HG03103 (cell line): ENCODE data around the gene MAGEA8.
"Not testable (repeated sequence)": the region's sequence is repeated elsewhere in the genome, so short reads cannot be mapped to it uniquely, and the experiment has no call there.

Experiments
- ATAC-seq: cut with Tn5 transposase; IDR thresholded peaks from one replicate; pipeline ENCODE4 v1.9.1; 2021; ENCODE audit warnings: low read depth; ENCODE audit not compliant: unreplicated experiment

The MAGEA8 gene

GRCh38 chrX:149881081-149881711 lies at the start of gene MAGEA8:
TSS of gene MAGEA8 (plus strand) at chrX:149881183. CDS start at chrX:149884273, 3,090 bp downstream.
- ATAC-seq: no peak

- ATAC-seq: no peak
These were observed 49.5 kb upstream of the MAGEA8 start for GRCh38 chrX:149831473-149831872.

- not testable (repeated sequence) for ATAC-seq
These were observed 44.3 kb upstream of the MAGEA8 start for GRCh38 chrX:149836728-149837127.

- no peak for ATAC-seq
These were observed 43.8 kb upstream of the MAGEA8 start for GRCh38 chrX:149837167-149837566.

GRCh38 chrX:149837639-149838038 lies 43.3 kb upstream of the MAGEA8 start:
- no peak for ATAC-seq

- no peak for ATAC-seq
These were observed 39.1 kb upstream of the MAGEA8 start for GRCh38 chrX:149841929-149842328.

- no peak for ATAC-seq
These were observed 35.6 kb upstream of the MAGEA8 start for GRCh38 chrX:149845385-149845784.

- no peak for ATAC-seq
These were observed 34.2 kb upstream of the MAGEA8 start for GRCh38 chrX:149846789-149847188.

GRCh38 chrX:149848855-149849254 lies 32.1 kb upstream of the MAGEA8 start:
- no peak for ATAC-seq

- ATAC-seq: no peak
These were observed 31.2 kb upstream of the MAGEA8 start for GRCh38 chrX:149849787-149850186.

- no peak for ATAC-seq
These were observed 29.1 kb upstream of the MAGEA8 start for GRCh38 chrX:149851864-149852263.

GRCh38 chrX:149853925-149854324 lies 27.1 kb upstream of the MAGEA8 start:
- ATAC-seq: no peak

GRCh38 chrX:149858592-149858991 lies 22.4 kb upstream of the MAGEA8 start:
- ATAC-seq: no peak

- ATAC-seq: no peak
These were observed 20.5 kb upstream of the MAGEA8 start for GRCh38 chrX:149860445-149860844.

- ATAC-seq: no peak
These were observed 15.6 kb upstream of the MAGEA8 start for GRCh38 chrX:149865390-149865789.

- no peak for ATAC-seq
These were observed 13.5 kb upstream of the MAGEA8 start for GRCh38 chrX:149867488-149867887.

- ATAC-seq: no peak
These were observed 10.1 kb upstream of the MAGEA8 start for GRCh38 chrX:149870840-149871239.

GRCh38 chrX:149871433-149871832 lies 9.6 kb upstream of the MAGEA8 start:
- no peak for ATAC-seq

- peak; percentile 74 for ATAC-seq
These were observed 9.0 kb upstream of the MAGEA8 start for GRCh38 chrX:149871940-149872339.

- no peak for ATAC-seq
These were observed 3.8 kb upstream of the MAGEA8 start for GRCh38 chrX:149877157-149877556.

GRCh38 chrX:149877636-149878035 lies 3.3 kb upstream of the MAGEA8 start:
- ATAC-seq: no peak

- ATAC-seq: not testable (repeated sequence)
These were observed 9.8 kb downstream of the MAGEA8 start for GRCh38 chrX:149890828-149891227.

- no peak for ATAC-seq
These were observed 17.6 kb downstream of the MAGEA8 start for GRCh38 chrX:149898554-149898953.
